T-helper 22 cell (primary cell): ENCODE data around the gene EIF1AD.
"Not testable (repeated sequence)": the region's sequence is repeated elsewhere in the genome, so short reads cannot be mapped to it uniquely, and the experiment has no call there.

Experiments used
- DNase-seq: peaks from one replicate; pipeline ENCODE4 v3.0.0-alpha.2; 2020; ENCODE audit warnings: low read depth

The EIF1AD gene

DNA sequence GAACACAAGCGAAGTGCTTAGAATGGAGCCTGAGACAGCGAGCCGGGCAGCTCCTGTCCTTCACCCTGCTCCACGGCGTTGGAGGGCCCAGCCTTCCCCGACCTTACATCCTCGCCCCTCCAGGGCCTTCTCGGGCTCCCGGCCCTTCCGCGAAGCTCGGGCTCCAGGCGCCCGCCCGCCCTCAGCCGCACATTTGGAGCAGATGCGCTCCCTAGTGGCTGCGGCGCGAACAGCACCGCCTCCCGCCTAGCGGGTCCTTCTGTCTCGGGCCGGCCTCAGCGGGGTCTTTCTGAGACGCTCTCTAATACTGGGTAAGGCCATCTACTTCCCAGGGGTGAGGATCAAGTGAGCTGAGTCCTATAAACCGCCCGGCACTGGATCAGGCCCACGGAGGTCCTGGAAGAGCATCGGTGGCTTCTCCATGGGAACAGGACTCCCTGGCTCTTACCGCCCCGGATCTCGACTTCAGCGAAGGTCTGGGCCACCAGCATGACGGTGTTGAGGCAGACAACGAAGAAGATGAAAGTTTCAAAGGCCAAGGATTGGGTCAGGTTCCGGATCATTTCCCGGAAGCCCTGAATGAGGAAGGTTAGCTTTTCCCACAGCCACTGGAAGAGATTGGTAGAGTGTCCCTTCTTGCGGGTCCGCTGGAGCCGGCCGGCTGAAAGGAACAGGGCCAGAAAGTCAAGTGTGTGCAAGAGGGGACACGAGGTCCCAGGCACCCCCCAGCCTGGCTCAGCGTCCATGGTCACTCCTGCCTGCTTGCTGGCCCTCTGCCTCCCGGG, 20.6 kb upstream of the EIF1AD start:
- DNase-seq: peak; percentile 32

GRCh38 chr11:66020618-66021357, 18.8 kb upstream of the EIF1AD start:
- no peak for DNase-seq

DNA sequence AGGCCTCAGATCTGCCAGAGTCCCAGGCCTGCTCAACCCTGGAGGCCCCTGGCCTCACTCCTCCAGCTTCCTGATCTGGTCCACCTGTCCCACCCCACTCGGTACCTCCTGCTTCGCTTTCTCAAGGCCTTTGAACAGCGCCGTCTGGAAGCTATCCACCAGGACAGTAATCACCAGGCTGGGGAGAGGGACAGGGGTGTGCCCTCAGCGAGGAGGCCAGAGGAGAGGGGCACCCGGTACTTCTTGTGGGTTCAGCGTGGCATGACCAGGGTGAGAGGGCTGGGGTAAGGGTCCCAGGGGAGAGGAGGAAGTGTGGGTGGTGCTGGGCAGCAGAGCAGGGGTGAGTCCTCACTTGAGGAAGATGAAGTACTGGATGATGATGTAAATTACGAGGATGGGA, 18.3 kb upstream of the EIF1AD start:
- no peak for DNase-seq

GRCh38 chr11:66017321-66017720, 15.4 kb upstream of the EIF1AD start:
- no peak for DNase-seq

GRCh38 chr11:66016793-66017177, 14.8 kb upstream of the EIF1AD start:
- no peak for DNase-seq

DNA sequence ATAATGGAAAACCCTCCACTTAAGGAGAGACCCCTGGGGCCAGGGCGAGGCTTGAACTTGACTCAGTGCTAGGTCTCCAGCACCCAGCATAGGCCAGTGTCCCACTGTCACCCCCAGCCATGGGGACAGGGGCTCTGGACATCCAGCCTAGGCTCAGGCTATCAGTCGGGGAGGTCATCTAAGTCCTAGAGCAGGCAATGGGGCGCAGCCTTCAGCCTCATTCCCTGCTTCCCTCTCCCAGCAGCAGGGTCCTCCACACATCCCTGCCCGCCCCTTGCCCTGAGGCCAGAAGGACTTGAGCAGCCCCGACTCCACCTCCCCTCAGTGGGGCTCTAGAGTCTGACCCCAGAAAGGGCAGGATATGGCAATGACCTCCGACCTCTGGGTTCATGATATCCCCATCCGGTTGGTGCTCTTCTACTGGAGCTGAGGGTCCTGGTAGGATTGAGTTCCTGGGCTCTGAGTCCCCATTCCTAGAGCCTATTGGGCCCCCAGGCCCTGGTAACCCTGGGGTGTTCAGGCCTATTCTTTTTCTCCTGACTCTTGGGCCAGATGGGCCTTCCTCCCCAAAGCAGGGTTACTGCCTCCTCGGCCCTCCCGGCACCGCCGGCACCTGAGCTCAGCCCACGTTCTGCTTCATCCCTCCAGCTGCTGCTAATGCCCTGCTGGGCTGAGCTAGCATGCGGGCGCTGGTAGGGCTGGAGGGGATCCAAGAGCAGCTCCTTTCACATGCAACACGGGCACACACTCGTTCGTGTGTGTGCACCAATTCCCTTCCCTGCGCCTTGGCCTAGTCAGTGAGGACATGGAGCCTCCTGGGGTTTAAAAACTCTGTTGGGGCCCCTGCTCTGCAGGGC, 14.2 kb upstream of the EIF1AD start:
- no peak for DNase-seq

- no peak for DNase-seq
These were observed 13.5 kb upstream of the EIF1AD start for GRCh38 chr11:66015454-66015881.

GRCh38 chr11:66014804-66015453, 13.0 kb upstream of the EIF1AD start:
- no peak for DNase-seq

DNA sequence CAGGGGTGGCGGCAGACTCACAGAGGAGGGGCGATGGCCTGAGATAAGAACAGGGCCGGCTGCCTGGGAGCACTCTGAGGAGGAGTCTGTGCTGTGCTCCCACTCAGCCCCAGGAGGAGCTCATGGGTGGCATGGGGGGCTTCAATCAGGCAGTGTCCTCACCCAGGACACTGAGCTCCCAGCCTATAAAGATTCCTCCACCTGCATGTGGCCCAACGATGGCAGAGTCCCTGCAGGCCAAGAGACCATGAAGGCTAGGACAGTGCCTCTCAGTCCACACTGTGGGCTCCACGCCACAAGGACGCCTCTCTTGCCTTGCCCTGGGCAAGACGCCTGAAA, 11.8 kb upstream of the EIF1AD start:
- no peak for DNase-seq

DNA sequence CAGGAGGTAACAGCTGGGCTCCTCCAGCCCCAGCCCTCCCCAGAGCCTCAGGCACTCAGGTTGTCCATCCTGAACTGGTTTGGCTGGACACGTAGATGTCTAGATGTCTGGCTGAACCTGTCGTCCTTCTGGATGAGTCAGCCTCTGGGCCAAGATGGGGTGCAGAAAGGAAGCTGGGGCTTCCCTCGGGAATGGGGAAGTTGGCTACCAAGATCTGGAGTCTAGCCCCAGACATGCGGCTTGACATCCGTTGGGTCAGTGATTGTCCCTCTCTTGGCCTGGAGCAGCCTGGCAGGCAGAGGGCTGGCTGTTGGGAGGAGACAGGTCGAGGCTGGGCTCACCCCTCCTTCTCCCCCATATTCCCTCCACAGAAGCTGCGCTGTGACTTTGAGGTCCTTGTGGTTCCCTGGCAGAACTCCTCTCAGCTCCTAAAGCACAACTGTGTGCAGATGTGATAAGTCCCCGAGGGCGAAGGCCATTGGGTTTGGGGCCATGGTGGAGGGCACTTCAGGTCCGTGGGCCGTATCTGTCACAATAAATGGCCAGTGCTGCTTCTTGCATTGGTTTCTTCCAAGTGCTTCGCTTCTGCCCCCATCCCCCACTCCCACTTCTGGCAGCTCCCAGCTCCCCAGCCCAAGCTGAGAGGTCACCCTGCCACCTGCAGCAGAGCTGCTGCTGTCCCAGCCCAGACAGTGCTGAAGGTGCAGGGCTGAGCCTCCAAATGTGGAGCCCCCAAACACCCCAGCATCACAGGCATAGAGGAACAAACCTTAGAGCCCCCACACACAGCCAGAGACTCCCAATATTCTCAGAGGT, 11.2 kb upstream of the EIF1AD start:
- no peak for DNase-seq

- no peak for DNase-seq
These were observed 10.5 kb upstream of the EIF1AD start for GRCh38 chr11:66012371-66012945.

- DNase-seq: no peak
These were observed 9.9 kb upstream of the EIF1AD start, which contains the start of gene CST6 for GRCh38 chr11:66011785-66012303. Gene CST6, plus strand, starts transcription at chr11:66012008. Its CDS starts 37 bp downstream, at chr11:66012045.

- no peak for DNase-seq
These were observed 9.4 kb upstream of the EIF1AD start for GRCh38 chr11:66011239-66011784.

GRCh38 chr11:66010036-66010435, 8.1 kb upstream of the EIF1AD start:
- not testable (repeated sequence) for DNase-seq

- DNase-seq: no peak
These were observed 6.6 kb upstream of the EIF1AD start for GRCh38 chr11:66008468-66009101.

- no peak for DNase-seq
These were observed 6.1 kb upstream of the EIF1AD start for GRCh38 chr11:66008095-66008467.

- no peak for DNase-seq
These were observed 5.3 kb upstream of the EIF1AD start for GRCh38 chr11:66007201-66007634.

GRCh38 chr11:66006891-66007176, 4.9 kb upstream of the EIF1AD start:
- no peak for DNase-seq

- DNase-seq: no peak
These were observed 4.4 kb upstream of the EIF1AD start for GRCh38 chr11:66006134-66006890.
